MM.1S (cell line): Measurements from ENCODE around the gene CLGN.

ENCODE experiments used
- CTCF ChIP-seq: fragments of 300-600 bp; sonication (generic); IDR thresholded peaks from 2 replicates; pipeline ENCODE4 v1.5.1; 2016; ENCODE audit warnings: antibody characterized with exemption, low read length, mixed read lengths
- EZH2 ChIP-seq: fragments of 300-600 bp; sonication (generic); optimal IDR thresholded peaks from 2 replicates; pipeline ENCODE3; 2017; ENCODE audit warnings: low read depth, mild to moderate bottlenecking, antibody characterized with exemption, low read length, mixed read lengths
- EZH2phosphoT487 ChIP-seq: fragments of 300-600 bp; sonication (generic); IDR thresholded peaks from 2 replicates; pipeline ENCODE4 v1.6.1; 2018; ENCODE audit warnings: antibody characterized with exemption, low read length

GRCh38 chr4:140363558-140363957 lies 63.9 kb downstream of the CLGN start:
- TF ChIP-seq EZH2 = no peak
- no peak for TF ChIP-seq CTCF
- no peak for TF ChIP-seq EZH2phosphoT487
